ENCODE measurements around the gene KRIT1.

DNA sequence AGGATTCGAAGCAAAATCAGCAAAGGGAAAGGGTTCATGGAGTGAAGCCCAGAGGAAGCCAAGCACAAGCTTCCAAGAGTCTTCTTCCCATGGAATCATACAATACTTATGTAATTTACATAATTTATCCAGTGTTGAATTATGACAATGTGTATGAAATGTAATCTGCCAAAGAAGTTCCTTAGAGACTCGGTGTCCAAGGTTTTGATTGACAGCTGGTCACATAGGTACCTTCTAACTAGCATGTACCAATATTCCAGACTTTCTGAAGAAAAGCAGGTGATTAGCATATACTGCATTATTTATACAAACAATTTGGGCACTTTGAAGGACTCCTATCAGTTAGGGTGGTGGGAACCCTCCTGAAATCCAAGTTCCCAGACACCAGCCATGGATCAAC is 35.3 kb upstream of the KRIT1 start:
- TF ChIP-seq POLR2A (IDR thresholded peaks at IDR 0.05) (no peak), EP300 (IDR thresholded peaks at IDR 0.05) (no peak)
- TF ChIP-seq, protein P1, sequence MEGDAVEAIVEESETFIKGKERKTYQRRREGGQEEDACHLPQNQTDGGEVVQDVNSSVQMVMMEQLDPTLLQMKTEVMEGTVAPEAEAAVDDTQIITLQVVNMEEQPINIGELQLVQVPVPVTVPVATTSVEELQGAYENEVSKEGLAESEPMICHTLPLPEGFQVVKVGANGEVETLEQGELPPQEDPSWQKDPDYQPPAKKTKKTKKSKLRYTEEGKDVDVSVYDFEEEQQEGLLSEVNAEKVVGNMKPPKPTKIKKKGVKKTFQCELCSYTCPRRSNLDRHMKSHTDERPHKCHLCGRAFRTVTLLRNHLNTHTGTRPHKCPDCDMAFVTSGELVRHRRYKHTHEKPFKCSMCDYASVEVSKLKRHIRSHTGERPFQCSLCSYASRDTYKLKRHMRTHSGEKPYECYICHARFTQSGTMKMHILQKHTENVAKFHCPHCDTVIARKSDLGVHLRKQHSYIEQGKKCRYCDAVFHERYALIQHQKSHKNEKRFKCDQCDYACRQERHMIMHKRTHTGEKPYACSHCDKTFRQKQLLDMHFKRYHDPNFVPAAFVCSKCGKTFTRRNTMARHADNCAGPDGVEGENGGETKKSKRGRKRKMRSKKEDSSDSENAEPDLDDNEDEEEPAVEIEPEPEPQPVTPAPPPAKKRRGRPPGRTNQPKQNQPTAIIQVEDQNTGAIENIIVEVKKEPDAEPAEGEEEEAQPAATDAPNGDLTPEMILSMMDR (IDR thresholded peaks at IDR 0.05): no peak

All from ovary (tissue), 3 donors.